ENCODE measurements around the gene OR5B17. TPM values are rescaled to one million over a fixed set of nuclear protein-coding genes. Genes with fewer than 3 reads are reported as not detected.

OR5B17 gene
- total and polyA plus RNA-seq, 12 donors = not detected

- TF ChIP-seq CTCF (IDR thresholded peaks at IDR 0.05) = no peak
- TF ChIP-seq POLR2A (IDR thresholded peaks at IDR 0.05) = no peak
- Histone ChIP-seq H3K27me3 (no peaks in the 10 kb centered on the region), H3K36me3 (replicated peaks in 1 of 2) (no peaks in the 10 kb centered on the region), H3K9me3 (replicated peaks in 1 of 3) (no peaks in the 10 kb centered on the region), H3K4me1 (replicated peaks in 1 of 2) (no peaks in the 10 kb centered on the region), H3K27ac (no peak overlapping the region), H3K4me3 (no peak overlapping the region)
- no peak for DNase-seq
- intact Hi-C loops (cut with DNase I) = no loop called here
These were observed 35.3 kb upstream of the OR5B17 start for GRCh38 chr11:58394195-58394594.

GRCh38 chr11:58392746-58393145, 33.9 kb upstream of the OR5B17 start:
- Histone ChIP-seq H3K4me3 (no peak overlapping the region), H3K27ac (no peak overlapping the region), H3K4me1 (replicated peaks in 1 of 2) (no peaks in the 10 kb centered on the region), H3K9me3 (replicated peaks in 1 of 3) (no peaks in the 10 kb centered on the region), H3K36me3 (replicated peaks in 1 of 2) (no peaks in the 10 kb centered on the region), H3K27me3 (no peaks in the 10 kb centered on the region)
- DNase-seq = no peak
- intact Hi-C loops (cut with DNase I) = no loop called here
- no peak for TF ChIP-seq POLR2A (IDR thresholded peaks at IDR 0.05)
- TF ChIP-seq CTCF (IDR thresholded peaks at IDR 0.05) = no peak
- 21 to 35% (median 27%) methylated on average over 1 of the region's 1 CpG for WGBS, 4 donors

- WGBS, 4 donors = 84 to 88% (median 85%) methylated on average over 1 of the region's 1 CpG
- no peak overlapping the region for H3K27ac ChIP-seq
- no peak for DNase-seq
- H3K4me3 ChIP-seq = no peak overlapping the region
- no peaks in the 10 kb centered on the region for H3K27me3 ChIP-seq
- no peaks in the 10 kb centered on the region for H3K4me1 ChIP-seq (replicated peaks in 1 of 2)
- TF ChIP-seq POLR2A (IDR thresholded peaks at IDR 0.05) (no peak), CTCF (IDR thresholded peaks at IDR 0.05) (no peak)
- H3K9me3 ChIP-seq (replicated peaks in 1 of 3) = no peaks in the 10 kb centered on the region
- intact Hi-C loops (cut with DNase I) = no loop called here
- H3K36me3 ChIP-seq (replicated peaks in 1 of 2) = no peaks in the 10 kb centered on the region
These were observed 33.0 kb upstream of the OR5B17 start for GRCh38 chr11:58391879-58392278.

- intact Hi-C loops (cut with DNase I) = no loop called here
- Histone ChIP-seq H3K36me3 (replicated peaks in 1 of 2) (no peaks in the 10 kb centered on the region), H3K4me3 (no peak overlapping the region), H3K4me1 (replicated peaks in 1 of 2) (no peaks in the 10 kb centered on the region), H3K27ac (no peak overlapping the region), H3K27me3 (no peaks in the 10 kb centered on the region), H3K9me3 (replicated peaks in 1 of 3) (no peaks in the 10 kb centered on the region)
- no peak for DNase-seq
- TF ChIP-seq POLR2A (IDR thresholded peaks at IDR 0.05) (no peak), CTCF (IDR thresholded peaks at IDR 0.05) (no peak)
- 75 to 87% (median 76%) methylated on average over 6 to 18 of the region's 18 CpGs; no CpG with 5 or more reads in 1 of the 4 donors for WGBS, 4 donors
These were observed 31.7 kb upstream of the OR5B17 start for GRCh38 chr11:58390551-58391063.

Data from adrenal gland (tissue), 12 donors.